HEK293 (cell line): ENCODE results near the gene CBX1.

ENCODE experiments used
- CTCF ChIA-PET: fragments of 350-600 bp; formaldehyde crosslinking; extraction: SDS; loops from one replicate; lab custom pipeline; 2021; ENCODE audit warnings: antibody characterized with exemption; lab: Yijun Ruan, JAX
- POLR2A ChIA-PET: fragments of 300-600 bp; formaldehyde crosslinking; extraction: SDS; loops from one replicate; lab custom pipeline; 2020; ENCODE audit warnings: antibody characterized with exemption, inconsistent platforms; lab: Yijun Ruan, JAX
- H3K27ac ChIP-seq: fragments of 200-500 bp; sonication (Bioruptor generic); 2 replicates; pipeline ENCODE4 v1.5.1; 2014; ENCODE audit warnings: low read depth, low read length, control low read depth, inconsistent platforms; ENCODE audit errors: extremely low read depth
- H3K36me3 ChIP-seq, 2 experiments: fragments of 200-500 bp in 1 of 2; sonication (Bioruptor generic) in 1 of 2; 1 replicate in 1 of 2; 2 replicates in 1 of 2; pipeline ENCODE4 v1.5.1; 2014 to 2017; ENCODE audit warnings: inconsistent platforms in 2 of 2, low read length in 2 of 2; ENCODE audit not compliant: control insufficient read depth in 2 of 2, insufficient read depth in 1 of 2
- H3K4me1 ChIP-seq: fragments of 200-500 bp; sonication (Bioruptor generic); 2 replicates; pipeline ENCODE4 v1.5.1; 2014; ENCODE audit warnings: mild to moderate bottlenecking, low read length, inconsistent platforms; ENCODE audit not compliant: control insufficient read depth, insufficient read depth
- H3K4me3 ChIP-seq: 2 replicates; pipeline ENCODE4 v1.5.1; 2011; ENCODE audit warnings: low read depth, mild to moderate bottlenecking, control low read depth, low read length, moderate library complexity
- H3K9me3 ChIP-seq: fragments of 200-500 bp; sonication (Bioruptor generic); 2 replicates; pipeline ENCODE4 v1.5.1; 2014; ENCODE audit warnings: low read depth, low read length, inconsistent platforms; ENCODE audit not compliant: control insufficient read depth, insufficient read depth
- BCL11B ChIP-seq: fragments of 450-650 bp; formaldehyde crosslinking; IDR thresholded peaks from 2 replicates; pipeline ENCODE4 v1.5.1; 2016; ENCODE audit warnings: low read depth, missing biosample characterization, missing genetic modification characterization
- EGR2 ChIP-seq: fragments of 450-650 bp; formaldehyde crosslinking; IDR thresholded peaks from 2 replicates; pipeline ENCODE4 v1.5.1; 2016; ENCODE audit warnings: low read depth, missing biosample characterization, missing genetic modification characterization
- ELK4 ChIP-seq: IDR thresholded peaks from 2 replicates; pipeline ENCODE4 v1.6.1; 2011; ENCODE audit warnings: mild to moderate bottlenecking, low read depth, low read length, borderline replicate concordance
- IKZF3 ChIP-seq: fragments of 450-650 bp; IDR thresholded peaks from 2 replicates; pipeline ENCODE4 v1.5.0; 2018; ENCODE audit warnings: missing biosample characterization, mild to moderate bottlenecking, missing genetic modification characterization, moderate library complexity
- KLF10 ChIP-seq: fragments of 450-650 bp; IDR thresholded peaks from 2 replicates; pipeline ENCODE4 v1.5.1; 2018; ENCODE audit warnings: missing biosample characterization, mild to moderate bottlenecking, missing genetic modification characterization
- PRDM2 ChIP-seq: fragments of 450-650 bp; formaldehyde crosslinking; IDR thresholded peaks from 2 replicates; pipeline ENCODE4 v1.5.1; 2016; ENCODE audit warnings: missing biosample characterization, missing genetic modification characterization, borderline replicate concordance
- PRDM4 ChIP-seq: fragments of 450-650 bp; formaldehyde crosslinking; IDR thresholded peaks from 2 replicates; pipeline ENCODE4 v1.5.1; 2017; ENCODE audit warnings: missing biosample characterization, missing genetic modification characterization
- SALL2 ChIP-seq: fragments of 450-650 bp; formaldehyde crosslinking; IDR thresholded peaks from 2 replicates; pipeline ENCODE4 v1.5.0; 2017; ENCODE audit warnings: missing biosample characterization, mild to moderate bottlenecking, missing genetic modification characterization, borderline replicate concordance
- ZBTB48 ChIP-seq: fragments of 450-650 bp; formaldehyde crosslinking; IDR thresholded peaks from 2 replicates; pipeline ENCODE4 v1.5.1; 2016; ENCODE audit warnings: missing biosample characterization, missing genetic modification characterization
- ZBTB6 ChIP-seq: fragments of 450-650 bp; formaldehyde crosslinking; IDR thresholded peaks from 2 replicates; pipeline ENCODE4 v1.5.1; 2017; ENCODE audit warnings: missing biosample characterization, missing genetic modification characterization
- ZIC2 ChIP-seq: fragments of 450-650 bp; formaldehyde crosslinking; IDR thresholded peaks from 2 replicates; pipeline ENCODE4 v1.5.1; 2016; ENCODE audit warnings: missing biosample characterization, missing genetic modification characterization
- ZNF23 ChIP-seq: fragments of 450-650 bp; formaldehyde crosslinking; IDR thresholded peaks from 2 replicates; pipeline ENCODE4 v1.5.1; 2016; ENCODE audit warnings: missing biosample characterization, missing genetic modification characterization, borderline replicate concordance
- ZNF391 ChIP-seq: fragments of 450-650 bp; formaldehyde crosslinking; IDR thresholded peaks from 2 replicates; pipeline ENCODE4 v1.5.1; 2016; ENCODE audit warnings: low read depth, missing biosample characterization, missing genetic modification characterization, borderline replicate concordance
- ZNF404 ChIP-seq: fragments of 450-650 bp; formaldehyde crosslinking; IDR thresholded peaks from 2 replicates; pipeline ENCODE4 v1.5.1; 2017; ENCODE audit warnings: missing biosample characterization, missing genetic modification characterization
- ZNF473 ChIP-seq: fragments of 450-650 bp; formaldehyde crosslinking; IDR thresholded peaks from 2 replicates; pipeline ENCODE4 v1.5.1; 2017; ENCODE audit warnings: missing biosample characterization, missing genetic modification characterization
- ZNF488 ChIP-seq: fragments of 450-650 bp; formaldehyde crosslinking; IDR thresholded peaks from 2 replicates; pipeline ENCODE4 v1.5.1; 2016; ENCODE audit warnings: missing biosample characterization, missing genetic modification characterization
- ZNF510 ChIP-seq: fragments of 450-650 bp; formaldehyde crosslinking; IDR thresholded peaks from 2 replicates; pipeline ENCODE4 v1.5.1; 2018; ENCODE audit warnings: mild to moderate bottlenecking, missing genetic modification characterization, missing biosample characterization; ENCODE audit not compliant: insufficient replicate concordance
- ZNF623 ChIP-seq: fragments of 450-650 bp; formaldehyde crosslinking; IDR thresholded peaks from 2 replicates; pipeline ENCODE4 v1.5.1; 2016; ENCODE audit warnings: missing biosample characterization, missing genetic modification characterization
- ZNF624 ChIP-seq: fragments of 450-650 bp; formaldehyde crosslinking; IDR thresholded peaks from 2 replicates; pipeline ENCODE4 v1.5.1; 2017; ENCODE audit warnings: missing biosample characterization, missing genetic modification characterization
- ZNF704 ChIP-seq: fragments of 450-650 bp; formaldehyde crosslinking; IDR thresholded peaks from 2 replicates; pipeline ENCODE4 v1.5.1; 2016; ENCODE audit warnings: missing biosample characterization, missing genetic modification characterization
- ZNF768 ChIP-seq: fragments of 450-650 bp; formaldehyde crosslinking; IDR thresholded peaks from 2 replicates; pipeline ENCODE4 v1.5.1; 2018; ENCODE audit warnings: missing biosample characterization, mild to moderate bottlenecking, missing genetic modification characterization
- ZXDB ChIP-seq: fragments of 450-650 bp; formaldehyde crosslinking; IDR thresholded peaks from 2 replicates; pipeline ENCODE4 v1.5.1; 2016; ENCODE audit warnings: missing biosample characterization, missing genetic modification characterization

Gene CBX1

GRCh38 chr17:48113201-48113676 lies 12.0 kb upstream of the CBX1 start:
- TF ChIP-seq ZNF391 (tag by site-specific recombination) (no peak), ZNF488 (tag by site-specific recombination) (no peak), ZNF623 (tag by site-specific recombination) (no peak), ZNF404 (tag by site-specific recombination) (no peak)
- Histone ChIP-seq H3K4me1 (peaks cover 8% of the 10 kb centered on the region), H3K27ac (no peak overlapping the region), H3K4me3 (no peak overlapping the region), H3K9me3 (no peaks in the 10 kb centered on the region), H3K36me3 (peaks cover 39% of the 10 kb centered on the region in 2 experiments)
- ChIA-PET CTCF (interaction anchor here (0.7 to 1.2 kb wide), 3 partner anchors 10 to 270 kb away, joined by 3 to 4 read pairs (median 3); no protein-coding TSS in a partner anchor), POLR2A (no interaction called here)

GRCh38 chr17:48111937-48112241 lies 10.6 kb upstream of the CBX1 start:
- no peak overlapping the region for H3K4me3 ChIP-seq
- peaks cover 29 to 30% of the 10 kb centered on the region in 2 experiments for H3K36me3 ChIP-seq
- ChIA-PET POLR2A (interaction anchor here (1.7 kb wide), 1 partner anchor 11 kb away, joined by 6 read pairs; the partner anchor contains the start of gene CBX1), CTCF (no interaction called here)
- peaks cover 8% of the 10 kb centered on the region for H3K4me1 ChIP-seq
- H3K27ac ChIP-seq: no peak overlapping the region
- H3K9me3 ChIP-seq: no peaks in the 10 kb centered on the region
- TF ChIP-seq ZNF704 (tag by site-specific recombination): no peak
- TF ChIP-seq ZXDB (tag by site-specific recombination): no peak
- TF ChIP-seq EGR2 (tag by site-specific recombination): no peak
- no peak for TF ChIP-seq ZBTB6 (tag by site-specific recombination)
- TF ChIP-seq ZNF23 (tag by site-specific recombination): no peak
- no peak for TF ChIP-seq ZIC2 (tag by site-specific recombination)
- no peak for TF ChIP-seq ZBTB48
- TF ChIP-seq BCL11B: no peak
- TF ChIP-seq ELK4: no peak
- TF ChIP-seq KLF10 (tag by site-specific recombination): no peak
- TF ChIP-seq ZNF510 (tag by site-specific recombination): no peak
- TF ChIP-seq IKZF3: no peak
- no peak for TF ChIP-seq PRDM4 (tag by site-specific recombination)
- no peak for TF ChIP-seq ZNF624 (tag by site-specific recombination)
- no peak for TF ChIP-seq ZNF768 (tag by site-specific recombination)
- no peak for TF ChIP-seq ZNF473 (tag by site-specific recombination)
- no peak for TF ChIP-seq PRDM2
- TF ChIP-seq SALL2 (tag by site-specific recombination): no peak
